H1 (cell line): ENCODE measurements around the gene PKMYT1. TPM values are rescaled to one million over a fixed set of nuclear protein-coding genes. Genes with fewer than 3 reads are reported as not detected.

Experiments used
- NRF1 ChIP-seq: IDR thresholded peaks from 2 replicates; pipeline ENCODE4 v1.6.1; 2011; ENCODE audit warnings: mild to moderate bottlenecking, low read depth, low read length, improper control_type of control experiment
- POLR2A ChIP-seq, 2 experiments: IDR thresholded peaks; 1 replicate in 1 of 2; 2 replicates in 1 of 2; pipeline ENCODE4 v1.6.1; 2011; ENCODE audit warnings: low read depth in 2 of 2, low read length in 2 of 2, mild to moderate bottlenecking in 2 of 2; ENCODE audit errors: control extremely low read depth in 1 of 2
- polyA plus RNA-seq, 7 experiments: library from polyadenylated mRNA; depleted of rRNA in 3 of 7; stranded (reverse) in 5 of 7; unstranded in 2 of 7; fragments of >200 nt in 5 of 7; fragments of 200-250 nt in 2 of 7; gene quantifications; 1 replicate in 5 of 7; 2 replicates in 1 of 7; 4 replicates in 1 of 7; pipeline versions ENCODE4 v1.2.1 to v1.2.3, GENCODE V29; 2011 to 2013; ENCODE audit warnings: missing spikeins in 2 of 7, mixed read lengths in 2 of 7
- total RNA-seq: library from RNA; stranded (reverse); fragmentation: NEBNext Ultra II Directional; extraction: Animal tissue kit (Norgen Biotek cat#: 25700); gene quantifications from 2 replicates; pipeline ENCODE4 v1.2.1, GENCODE V29; 2021
- TF ChIP-seq, protein P1 (sequence below), 3 experiments: IDR thresholded peaks; 1 replicate in 2 of 3; 2 replicates in 1 of 3; pipeline versions ENCODE4 v1.5.1 to v1.6.1; 2011; ENCODE audit warnings: low read length in 3 of 3, mild to moderate bottlenecking in 3 of 3, inconsistent platforms in 2 of 3, low read depth in 1 of 3, moderate library complexity in 1 of 3; ENCODE audit not compliant: insufficient read depth in 1 of 3; ENCODE audit errors: control extremely low read depth in 1 of 3

PKMYT1 gene
- total and polyA plus RNA-seq, 2 of the 8 experiments (the other 6 are each of a cell fraction or from before 2014, with no cell fraction given) = 74.7 to 85.2 TPM

DNA sequence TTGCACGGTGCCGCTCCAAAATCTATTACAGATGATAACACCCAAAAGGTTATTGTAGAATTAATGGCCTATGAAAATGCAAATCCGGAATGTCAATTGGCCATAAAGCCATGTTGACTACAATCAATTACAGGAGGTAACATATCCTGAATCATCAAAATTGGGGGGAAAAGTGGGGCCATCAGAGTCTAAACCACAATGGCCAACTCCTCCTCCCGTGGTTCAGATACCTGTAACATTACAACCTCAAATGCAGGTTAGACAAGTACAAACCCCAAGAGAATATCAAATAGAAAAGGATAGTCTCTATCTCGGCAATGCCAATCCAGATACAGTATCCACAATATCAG lies 53.6 kb downstream of the PKMYT1 start (continued):
- TF ChIP-seq NRF1 (no peak), POLR2A (IDR thresholded peaks at IDR 0.05; ENCODE audit: control extremely low read depth in 1 of 2, low read depth in 2 of 2, low read length in 2 of 2) (no peak)
- TF ChIP-seq, protein P1, sequence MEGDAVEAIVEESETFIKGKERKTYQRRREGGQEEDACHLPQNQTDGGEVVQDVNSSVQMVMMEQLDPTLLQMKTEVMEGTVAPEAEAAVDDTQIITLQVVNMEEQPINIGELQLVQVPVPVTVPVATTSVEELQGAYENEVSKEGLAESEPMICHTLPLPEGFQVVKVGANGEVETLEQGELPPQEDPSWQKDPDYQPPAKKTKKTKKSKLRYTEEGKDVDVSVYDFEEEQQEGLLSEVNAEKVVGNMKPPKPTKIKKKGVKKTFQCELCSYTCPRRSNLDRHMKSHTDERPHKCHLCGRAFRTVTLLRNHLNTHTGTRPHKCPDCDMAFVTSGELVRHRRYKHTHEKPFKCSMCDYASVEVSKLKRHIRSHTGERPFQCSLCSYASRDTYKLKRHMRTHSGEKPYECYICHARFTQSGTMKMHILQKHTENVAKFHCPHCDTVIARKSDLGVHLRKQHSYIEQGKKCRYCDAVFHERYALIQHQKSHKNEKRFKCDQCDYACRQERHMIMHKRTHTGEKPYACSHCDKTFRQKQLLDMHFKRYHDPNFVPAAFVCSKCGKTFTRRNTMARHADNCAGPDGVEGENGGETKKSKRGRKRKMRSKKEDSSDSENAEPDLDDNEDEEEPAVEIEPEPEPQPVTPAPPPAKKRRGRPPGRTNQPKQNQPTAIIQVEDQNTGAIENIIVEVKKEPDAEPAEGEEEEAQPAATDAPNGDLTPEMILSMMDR (IDR thresholded peaks at IDR 0.05; ENCODE audit: control extremely low read depth in 1 of 3, insufficient read depth in 1 of 3, low read depth in 1 of 3, low read length in 3 of 3) = no peak
